Measurements from ENCODE around the gene HSPB9.

The HSPB9 gene

GRCh38 chr17:42107124-42107523, 15.5 kb upstream of the HSPB9 start:
- TF ChIP-seq, protein P1, sequence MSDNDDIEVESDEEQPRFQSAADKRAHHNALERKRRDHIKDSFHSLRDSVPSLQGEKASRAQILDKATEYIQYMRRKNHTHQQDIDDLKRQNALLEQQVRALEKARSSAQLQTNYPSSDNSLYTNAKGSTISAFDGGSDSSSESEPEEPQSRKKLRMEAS (IDR thresholded peaks at IDR 0.05; ENCODE audit: low read depth, low read length): no peak
- TF ChIP-seq CTCF (IDR thresholded peaks at IDR 0.05; ENCODE audit: low read depth, low read length) (no peak), MYC (IDR thresholded peaks at IDR 0.05; ENCODE audit: low read depth, low read length) (no peak), POLR2A (IDR thresholded peaks at IDR 0.05; ENCODE audit: extremely low read depth, insufficient read length) (no peak)
- H3K4me3 ChIP-seq (ENCODE audit: low read depth, low read length): no peak overlapping the region
- no peak for DNase-seq (ENCODE audit: low read depth)

GRCh38 chr17:42107597-42108576, 14.7 kb upstream of the HSPB9 start:
- H3K4me3 ChIP-seq (ENCODE audit: low read depth, low read length): no peak overlapping the region
- TF ChIP-seq MYC (IDR thresholded peaks at IDR 0.05; ENCODE audit: low read depth, low read length): no peak
- peak; percentile 41 for TF ChIP-seq POLR2A (IDR thresholded peaks at IDR 0.05; ENCODE audit: extremely low read depth, insufficient read length)
- TF ChIP-seq, protein P1 (IDR thresholded peaks at IDR 0.05; ENCODE audit: low read depth, low read length): no peak
- no peak for TF ChIP-seq CTCF (IDR thresholded peaks at IDR 0.05; ENCODE audit: low read depth, low read length)
- peak; percentile 88 for DNase-seq (ENCODE audit: low read depth)

- no peak for TF ChIP-seq MYC (IDR thresholded peaks at IDR 0.05; ENCODE audit: low read depth, low read length)
- TF ChIP-seq, protein P1 (IDR thresholded peaks at IDR 0.05; ENCODE audit: low read depth, low read length): no peak
- no peak for TF ChIP-seq CTCF (IDR thresholded peaks at IDR 0.05; ENCODE audit: low read depth, low read length)
- TF ChIP-seq POLR2A (IDR thresholded peaks at IDR 0.05; ENCODE audit: extremely low read depth, insufficient read length): no peak
- no peak overlapping the region for H3K4me3 ChIP-seq (ENCODE audit: low read depth, low read length)
- no peak for DNase-seq (ENCODE audit: low read depth)
Measured at GRCh38 chr17:42109086-42109485, 13.5 kb upstream of the HSPB9 start.

GRCh38 chr17:42110301-42111264, 12.0 kb upstream of the HSPB9 start:
- DNase-seq (ENCODE audit: low read depth): no peak
- TF ChIP-seq, protein P1 (IDR thresholded peaks at IDR 0.05; ENCODE audit: low read depth, low read length): no peak
- no peak for TF ChIP-seq CTCF (IDR thresholded peaks at IDR 0.05; ENCODE audit: low read depth, low read length)
- no peak for TF ChIP-seq MYC (IDR thresholded peaks at IDR 0.05; ENCODE audit: low read depth, low read length)
- no peak for TF ChIP-seq POLR2A (IDR thresholded peaks at IDR 0.05; ENCODE audit: extremely low read depth, insufficient read length)
- H3K4me3 ChIP-seq (ENCODE audit: low read depth, low read length): no peak overlapping the region

DNA sequence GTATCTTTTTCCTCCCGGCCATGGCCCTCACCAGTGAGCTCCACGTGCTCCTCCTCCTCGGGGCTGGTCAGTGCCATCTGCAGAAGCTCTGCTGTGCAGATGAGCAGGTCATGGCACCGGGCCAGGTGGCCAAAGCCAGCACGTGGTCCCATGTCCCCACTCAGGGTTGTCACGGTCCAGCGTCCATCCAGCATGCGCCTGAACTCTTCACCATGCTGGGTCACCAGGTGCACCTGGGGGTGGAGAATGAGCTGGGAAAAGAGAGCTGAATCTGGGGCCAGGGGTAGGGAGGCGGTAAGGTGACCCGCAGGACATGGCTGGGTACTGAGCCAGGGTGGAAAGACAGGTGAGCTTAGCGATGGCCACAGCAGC, 11.4 kb upstream of the HSPB9 start:
- TF ChIP-seq POLR2A (IDR thresholded peaks at IDR 0.05; ENCODE audit: extremely low read depth, insufficient read length): no peak
- TF ChIP-seq CTCF (IDR thresholded peaks at IDR 0.05; ENCODE audit: low read depth, low read length): no peak
- TF ChIP-seq, protein P1 (IDR thresholded peaks at IDR 0.05; ENCODE audit: low read depth, low read length): no peak
- H3K4me3 ChIP-seq (ENCODE audit: low read depth, low read length): no peak overlapping the region
- DNase-seq (ENCODE audit: low read depth): no peak

Measured in NB4 (cell line).